DMS 273 (cell line): Measurements from ENCODE around the gene ACSM2A.
"Not testable (repeated sequence)": the region's sequence is repeated elsewhere in the genome, so short reads cannot be mapped to it uniquely, and the experiment has no call there.

Experiments used
- DNase-seq: peaks from one replicate; lab custom pipeline; 2025; ENCODE audit not compliant: unreplicated experiment; lab: John Stamatoyannopoulos, UW

The ACSM2A gene

DNA sequence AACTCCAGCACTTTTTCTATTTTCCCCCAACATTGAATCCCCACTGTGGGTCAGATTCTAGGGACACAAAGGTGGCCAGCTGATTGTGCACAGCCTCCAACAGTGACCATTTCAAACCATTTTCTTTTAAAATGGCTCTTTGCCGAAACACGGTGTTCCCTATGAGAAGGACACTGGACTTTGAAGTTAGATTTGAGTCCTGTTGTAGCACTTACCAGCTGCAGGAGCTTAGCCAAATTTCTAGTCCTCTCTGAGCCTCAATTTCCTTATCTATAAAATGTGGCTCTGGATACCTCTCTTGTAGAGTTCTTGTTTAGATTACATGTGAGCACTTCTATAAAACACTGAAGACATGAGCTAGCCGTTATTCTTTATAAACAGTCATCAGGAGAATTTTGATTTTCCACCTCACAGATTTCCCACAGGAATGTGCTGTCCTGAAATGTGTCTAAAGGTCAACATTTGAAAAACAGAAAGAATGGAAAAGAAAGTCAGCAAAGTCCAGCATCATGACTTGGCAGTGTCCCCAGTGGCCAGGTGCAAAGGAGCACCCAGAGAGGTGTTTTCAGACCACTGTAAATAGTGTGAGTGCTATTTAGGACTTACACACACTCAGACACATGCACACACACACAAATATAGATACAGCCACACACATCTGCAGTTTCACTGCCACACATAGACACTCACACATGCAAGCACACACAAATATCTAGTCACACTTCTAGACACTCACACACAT, 4.5 kb upstream of the ACSM2A start:
- DNase-seq = not testable (repeated sequence)

GRCh38 chr16:20453633-20454032, 2.3 kb downstream of the ACSM2A start:
- DNase-seq = not testable (repeated sequence)

- not testable (repeated sequence) for DNase-seq
Measured at GRCh38 chr16:20459227-20459626, 7.9 kb downstream of the ACSM2A start.

DNA sequence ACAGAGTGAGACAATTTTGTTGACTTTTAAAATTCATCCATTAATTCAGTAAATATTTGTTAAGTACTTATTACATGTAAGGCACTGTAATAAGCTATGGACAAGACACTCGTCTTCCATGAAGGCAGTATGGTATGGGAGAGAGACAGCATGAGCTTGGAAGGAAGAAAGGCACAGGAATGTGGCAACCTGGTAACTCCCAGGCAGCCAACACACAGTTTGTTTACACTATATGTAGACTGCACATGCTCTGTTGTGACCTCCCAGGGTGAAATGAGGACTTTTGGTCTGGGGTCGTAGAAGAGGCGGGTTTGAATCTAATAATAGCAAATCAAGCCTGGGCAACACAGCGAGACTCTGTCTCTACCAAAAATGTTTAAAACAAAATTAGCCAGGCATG, 9.0 kb downstream of the ACSM2A start:
- DNase-seq = not testable (repeated sequence)

DNA sequence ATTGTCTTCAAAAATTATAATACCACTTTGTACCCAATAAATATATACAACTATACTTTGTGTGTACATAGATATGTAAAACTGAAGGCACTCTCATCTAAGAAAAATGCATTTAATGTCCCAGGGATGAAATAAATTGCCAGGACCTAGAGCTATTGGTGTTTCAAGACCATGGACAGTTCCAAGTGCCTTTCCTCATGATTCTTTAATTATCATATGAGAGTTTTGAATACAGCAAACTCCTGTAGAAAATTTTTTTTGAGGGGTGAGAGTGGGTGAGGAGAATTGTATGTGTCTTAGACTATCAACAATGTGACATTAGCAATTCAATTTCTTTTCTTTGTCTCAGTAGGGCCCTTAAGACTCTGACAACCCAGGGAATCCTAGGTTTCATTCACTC, 17.6 kb downstream of the ACSM2A start:
- DNase-seq = not testable (repeated sequence)

DNA sequence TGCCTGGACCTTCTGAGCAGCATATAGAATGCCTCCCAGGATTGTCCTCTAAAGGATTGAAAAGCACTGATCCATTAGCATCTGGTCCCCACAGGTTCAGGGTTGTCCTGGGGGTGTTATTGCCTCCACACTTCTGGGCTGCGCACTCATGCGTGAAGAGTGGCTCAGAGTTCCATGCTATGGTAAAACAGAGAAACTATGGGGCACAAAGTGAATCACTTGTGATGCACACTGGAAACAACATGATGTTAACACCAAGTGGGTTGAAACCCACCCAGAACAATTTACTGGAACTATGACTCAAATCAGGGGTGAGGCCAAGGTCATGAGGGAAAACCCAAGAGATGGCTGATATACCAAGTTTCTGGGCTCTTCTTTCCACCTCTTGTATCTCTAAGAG, 18.6 kb downstream of the ACSM2A start:
- DNase-seq = not testable (repeated sequence)

- DNase-seq = not testable (repeated sequence)
Measured at GRCh38 chr16:20470732-20471131, 19.4 kb downstream of the ACSM2A start.

DNA sequence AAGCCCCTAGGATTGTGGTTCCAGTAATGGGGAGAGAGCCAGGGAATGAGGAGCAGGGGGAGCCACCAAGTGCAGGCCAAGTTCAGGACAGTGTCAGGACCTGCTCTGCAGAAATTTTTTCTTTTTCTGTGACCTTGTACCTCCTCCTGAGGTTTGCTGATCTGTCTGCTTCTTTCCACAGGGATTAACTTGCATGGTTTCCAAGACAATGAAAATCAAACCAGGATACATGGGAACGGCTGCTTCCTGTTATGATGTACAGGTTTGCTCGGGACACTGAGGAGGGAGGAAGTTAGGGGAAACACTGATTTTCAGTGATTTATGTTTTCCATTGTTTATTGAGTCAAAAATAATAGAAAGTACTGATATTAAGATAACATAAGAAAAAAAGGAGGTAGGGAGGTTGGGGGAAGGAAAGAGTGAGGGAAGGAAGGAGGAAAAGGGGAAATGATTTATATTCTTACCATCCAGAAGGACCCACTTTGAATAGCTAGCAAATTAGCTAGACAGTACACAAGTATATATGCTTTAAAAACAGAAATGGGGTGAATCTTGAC, 25.9 kb downstream of the ACSM2A start:
- not testable (repeated sequence) for DNase-seq

- not testable (repeated sequence) for DNase-seq
Measured at GRCh38 chr16:20483989-20484388, 32.7 kb downstream of the ACSM2A start.

DNA sequence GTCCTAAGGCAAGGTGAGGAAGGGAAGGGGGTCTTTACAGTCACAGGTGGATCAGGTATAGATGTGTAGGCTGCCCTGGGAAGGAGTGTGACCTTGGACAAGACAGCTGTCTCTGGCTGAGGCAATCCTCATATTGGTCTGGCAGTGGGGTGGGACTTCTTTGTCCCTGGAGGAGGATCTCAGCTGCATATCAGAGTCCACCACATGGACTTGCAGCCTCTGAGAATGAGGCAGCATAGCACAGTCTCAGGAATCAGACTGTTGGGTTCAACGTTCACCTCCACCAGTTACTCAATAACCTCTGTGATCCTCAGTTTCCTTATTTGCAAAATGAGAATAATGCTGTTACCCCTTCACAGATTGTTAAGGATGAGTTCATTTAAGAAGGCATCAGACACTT, 33.4 kb downstream of the ACSM2A start:
- no peak for DNase-seq

DNA sequence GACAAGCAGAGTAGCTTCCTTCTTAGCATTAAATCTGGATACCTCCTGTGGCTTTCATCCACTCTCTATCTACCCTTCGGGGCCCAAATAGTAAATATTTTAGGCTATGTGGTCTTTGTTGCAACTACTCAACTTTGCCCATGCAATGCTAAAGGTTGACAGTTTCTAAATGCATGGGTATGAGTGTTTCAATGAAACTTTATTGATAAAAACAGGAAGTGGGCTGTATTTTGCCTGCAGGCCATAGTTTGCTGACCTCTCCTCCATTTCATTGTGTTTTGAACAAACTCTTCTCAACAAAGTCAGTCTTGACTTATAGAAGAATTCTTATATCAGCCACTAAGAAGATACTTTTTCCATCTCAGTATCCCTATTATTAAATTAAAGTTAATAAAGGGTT, 34.1 kb downstream of the ACSM2A start:
- no peak for DNase-seq

DNA sequence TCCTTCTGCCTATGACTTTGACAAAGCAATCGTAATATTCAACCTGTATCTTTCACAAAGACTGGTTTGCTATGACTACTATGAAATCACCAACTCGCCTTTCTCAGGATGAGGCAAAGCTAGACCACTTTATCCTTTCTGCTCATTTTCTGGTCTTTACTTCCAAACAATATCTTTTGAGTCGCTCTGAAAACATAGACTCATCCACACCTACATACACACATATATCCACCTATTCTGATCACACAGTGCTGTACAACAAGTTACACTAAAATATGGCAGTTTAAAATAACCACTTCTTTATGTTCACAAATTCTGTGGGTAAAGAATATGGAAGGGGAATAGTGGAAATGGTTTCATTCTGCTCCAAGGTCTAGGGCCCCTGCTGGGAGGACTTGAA, 39.7 kb downstream of the ACSM2A start:
- not testable (repeated sequence) for DNase-seq

DNA sequence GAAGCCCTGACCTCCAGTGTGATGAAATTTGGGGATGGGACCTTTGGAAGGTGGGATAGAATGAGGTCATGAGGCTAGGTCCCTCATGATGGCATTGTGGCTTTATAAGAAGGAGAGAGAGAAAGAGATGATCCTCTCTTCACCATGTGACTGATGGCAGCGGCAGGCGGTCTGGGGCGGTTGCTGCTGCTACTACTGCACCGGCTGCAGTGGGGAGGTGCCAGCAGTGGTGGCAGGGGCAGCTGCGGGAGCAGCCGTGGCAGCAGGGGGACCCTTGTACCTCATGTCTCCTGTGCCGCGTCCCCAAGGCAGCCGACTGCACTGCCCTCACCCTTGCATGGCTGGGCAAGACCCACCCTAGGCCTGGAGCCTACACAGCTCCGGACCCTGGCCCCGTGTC, 40.1 kb downstream of the ACSM2A start:
- not testable (repeated sequence) for DNase-seq

DNA sequence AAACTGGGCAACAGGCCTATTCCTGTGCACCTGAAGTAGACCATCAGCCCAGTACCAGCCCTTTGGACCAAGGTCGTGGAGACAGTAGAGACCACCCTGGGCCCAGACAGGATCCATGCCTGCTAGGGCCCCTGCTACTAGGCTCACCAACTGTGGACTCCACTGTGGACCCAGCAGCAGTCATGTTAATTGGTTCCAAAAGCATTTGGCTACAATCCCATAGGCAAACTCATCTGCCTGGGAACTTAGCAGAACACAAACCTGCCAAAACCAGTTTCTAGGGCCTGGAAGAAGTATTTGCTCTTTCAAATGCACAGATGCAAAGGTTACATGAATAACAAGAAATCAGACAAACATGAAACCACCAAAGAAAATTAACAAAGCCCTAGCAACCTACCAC, 53.1 kb downstream of the ACSM2A start:
- DNase-seq = no peak

- DNase-seq = no peak
Measured at GRCh38 chr16:20507280-20507679, 56.0 kb downstream of the ACSM2A start.

DNA sequence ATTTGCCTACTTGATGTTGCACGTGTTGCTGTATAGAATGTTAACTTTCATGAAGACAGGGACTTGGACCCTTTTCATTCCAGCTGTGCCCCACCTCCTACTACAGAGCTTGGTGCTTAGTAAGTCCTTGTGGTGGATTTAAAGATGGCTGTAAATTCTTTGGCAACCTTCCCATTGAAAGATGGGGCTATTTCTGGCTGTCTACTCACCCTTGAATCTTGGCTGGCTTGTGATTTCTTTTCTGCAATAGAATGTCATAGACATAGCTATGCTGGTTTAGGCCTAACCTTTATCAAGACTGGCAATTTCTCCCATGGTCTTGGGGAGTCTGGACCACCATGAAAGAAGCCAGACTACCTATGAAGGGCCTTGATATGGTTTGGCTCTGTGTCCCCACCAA, 59.0 kb downstream of the ACSM2A start:
- DNase-seq = no peak

GRCh38 chr16:20515688-20516090, 64.4 kb downstream of the ACSM2A start:
- DNase-seq = no peak

DNA sequence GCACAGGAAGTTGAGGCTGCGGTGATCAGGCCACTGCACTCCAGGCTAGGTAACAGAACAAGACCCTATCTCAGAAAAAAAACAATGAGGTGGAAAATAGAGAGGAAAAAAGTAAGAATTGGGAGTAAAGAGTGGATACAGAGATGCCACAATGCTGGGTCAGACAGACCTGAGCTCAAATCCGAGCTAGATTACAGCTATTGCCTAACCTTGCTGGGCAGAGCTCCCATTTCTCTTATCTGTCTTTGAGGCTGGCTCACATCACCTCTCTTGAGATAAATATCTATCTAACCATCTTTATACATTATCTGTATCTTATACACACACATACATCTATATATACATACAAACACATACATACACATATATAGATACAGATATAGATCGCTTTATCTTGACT, 65.8 kb downstream of the ACSM2A start:
- DNase-seq = no peak

DNA sequence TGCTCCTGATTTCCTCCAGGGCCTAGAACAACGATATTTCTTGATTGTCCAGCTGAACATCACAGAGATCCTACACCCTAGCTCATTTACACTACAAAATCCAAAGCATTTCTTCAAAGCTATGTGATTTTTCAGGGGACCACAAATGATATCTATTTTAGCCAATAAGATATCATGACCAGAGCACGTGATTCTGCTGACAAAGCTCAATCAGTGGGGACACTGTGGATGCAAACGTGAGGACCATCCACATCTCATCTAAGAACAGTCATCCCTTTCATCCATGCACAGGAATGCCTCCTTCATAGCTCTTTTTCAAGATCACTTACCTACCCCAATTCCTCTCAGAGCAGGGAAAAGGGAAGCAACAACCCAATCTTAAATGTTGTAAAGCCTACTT, 67.9 kb downstream of the ACSM2A start:
- no peak for DNase-seq

DNA sequence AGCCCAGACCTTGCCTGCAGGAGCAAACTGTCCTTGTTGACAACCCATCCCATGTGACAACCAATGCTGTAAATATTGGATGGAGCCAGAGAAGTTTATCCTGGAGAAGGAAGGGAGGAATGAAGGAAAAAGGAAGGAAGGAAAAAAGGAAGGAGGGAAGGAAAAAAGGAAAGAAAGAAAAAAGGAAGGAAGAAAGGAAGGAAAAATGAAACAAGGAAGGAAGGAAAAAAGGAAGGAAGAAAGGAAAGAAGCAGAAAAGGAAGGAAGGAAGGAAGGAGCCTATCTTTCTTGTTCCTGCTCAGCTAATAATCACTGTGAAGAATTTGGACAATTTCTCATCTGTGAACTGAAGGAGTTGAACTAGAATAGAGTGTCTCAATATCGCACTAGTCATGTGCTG, 68.8 kb downstream of the ACSM2A start:
- DNase-seq = no peak

DNA sequence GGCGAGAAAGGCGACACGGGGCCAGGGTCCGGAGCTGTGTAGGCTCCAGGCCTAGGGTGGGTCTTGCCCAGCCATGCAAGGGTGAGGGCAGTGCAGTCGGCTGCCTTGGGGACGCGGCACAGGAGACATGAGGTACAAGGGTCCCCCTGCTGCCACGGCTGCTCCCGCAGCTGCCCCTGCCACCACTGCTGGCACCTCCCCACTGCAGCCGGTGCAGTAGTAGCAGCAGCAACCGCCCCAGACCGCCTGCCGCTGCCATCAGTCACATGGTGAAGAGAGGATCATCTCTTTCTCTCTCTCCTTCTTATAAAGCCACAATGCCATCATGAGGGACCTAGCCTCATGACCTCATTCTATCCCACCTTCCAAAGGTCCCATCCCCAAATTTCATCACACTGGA, 80.5 kb downstream of the ACSM2A start:
- DNase-seq = not testable (repeated sequence)

- not testable (repeated sequence) for DNase-seq
Measured at GRCh38 chr16:20532284-20532792, 81.0 kb downstream of the ACSM2A start.

GRCh38 chr16:20536669-20537068, 85.3 kb downstream of the ACSM2A start:
- not testable (repeated sequence) for DNase-seq
